Gastroesophageal sphincter (tissue), 3 donors: Measurements from ENCODE around the gene SERPINB6.

Experiments
- CTCF ChIP-seq, 4 experiments: fragments of 200-600 bp in 2 of 4; fragments of 450-650 bp in 2 of 4; sonication (generic) in 1 of 4; IDR thresholded peaks; one replicate each; pipeline ENCODE4 v1.5.1; 2017 to 2019; ENCODE audit warnings: antibody characterized with exemption in 4 of 4, mild to moderate bottlenecking in 2 of 4, moderate library complexity in 2 of 4
- POLR2A ChIP-seq, 2 donors: fragments of 450-650 bp; IDR thresholded peaks; one replicate each; pipeline ENCODE4 v1.6.1; 2017; ENCODE audit warnings: antibody characterized with exemption in 2 of 2, mild to moderate bottlenecking in 2 of 2, moderate library complexity in 1 of 2

- TF ChIP-seq CTCF (IDR thresholded peaks at IDR 0.05), result no peak
- no peak for TF ChIP-seq POLR2A (IDR thresholded peaks at IDR 0.05)
Measured at GRCh38 chr6:2931055-2931454, 40.3 kb downstream of the SERPINB6 start.
